LNCAP (cell line): ENCODE data around the gene USP47.

Experiments used
- TF ChIP-seq, protein P1 (sequence below): fragments of 450-650 bp; IDR thresholded peaks from 2 replicates; pipeline ENCODE4 v1.5.1; 2017; ENCODE audit warnings: mild to moderate bottlenecking

USP47 gene, protein sequence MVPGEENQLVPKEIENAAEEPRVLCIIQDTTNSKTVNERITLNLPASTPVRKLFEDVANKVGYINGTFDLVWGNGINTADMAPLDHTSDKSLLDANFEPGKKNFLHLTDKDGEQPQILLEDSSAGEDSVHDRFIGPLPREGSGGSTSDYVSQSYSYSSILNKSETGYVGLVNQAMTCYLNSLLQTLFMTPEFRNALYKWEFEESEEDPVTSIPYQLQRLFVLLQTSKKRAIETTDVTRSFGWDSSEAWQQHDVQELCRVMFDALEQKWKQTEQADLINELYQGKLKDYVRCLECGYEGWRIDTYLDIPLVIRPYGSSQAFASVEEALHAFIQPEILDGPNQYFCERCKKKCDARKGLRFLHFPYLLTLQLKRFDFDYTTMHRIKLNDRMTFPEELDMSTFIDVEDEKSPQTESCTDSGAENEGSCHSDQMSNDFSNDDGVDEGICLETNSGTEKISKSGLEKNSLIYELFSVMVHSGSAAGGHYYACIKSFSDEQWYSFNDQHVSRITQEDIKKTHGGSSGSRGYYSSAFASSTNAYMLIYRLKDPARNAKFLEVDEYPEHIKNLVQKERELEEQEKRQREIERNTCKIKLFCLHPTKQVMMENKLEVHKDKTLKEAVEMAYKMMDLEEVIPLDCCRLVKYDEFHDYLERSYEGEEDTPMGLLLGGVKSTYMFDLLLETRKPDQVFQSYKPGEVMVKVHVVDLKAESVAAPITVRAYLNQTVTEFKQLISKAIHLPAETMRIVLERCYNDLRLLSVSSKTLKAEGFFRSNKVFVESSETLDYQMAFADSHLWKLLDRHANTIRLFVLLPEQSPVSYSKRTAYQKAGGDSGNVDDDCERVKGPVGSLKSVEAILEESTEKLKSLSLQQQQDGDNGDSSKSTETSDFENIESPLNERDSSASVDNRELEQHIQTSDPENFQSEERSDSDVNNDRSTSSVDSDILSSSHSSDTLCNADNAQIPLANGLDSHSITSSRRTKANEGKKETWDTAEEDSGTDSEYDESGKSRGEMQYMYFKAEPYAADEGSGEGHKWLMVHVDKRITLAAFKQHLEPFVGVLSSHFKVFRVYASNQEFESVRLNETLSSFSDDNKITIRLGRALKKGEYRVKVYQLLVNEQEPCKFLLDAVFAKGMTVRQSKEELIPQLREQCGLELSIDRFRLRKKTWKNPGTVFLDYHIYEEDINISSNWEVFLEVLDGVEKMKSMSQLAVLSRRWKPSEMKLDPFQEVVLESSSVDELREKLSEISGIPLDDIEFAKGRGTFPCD (N-terminal part only)

DNA sequence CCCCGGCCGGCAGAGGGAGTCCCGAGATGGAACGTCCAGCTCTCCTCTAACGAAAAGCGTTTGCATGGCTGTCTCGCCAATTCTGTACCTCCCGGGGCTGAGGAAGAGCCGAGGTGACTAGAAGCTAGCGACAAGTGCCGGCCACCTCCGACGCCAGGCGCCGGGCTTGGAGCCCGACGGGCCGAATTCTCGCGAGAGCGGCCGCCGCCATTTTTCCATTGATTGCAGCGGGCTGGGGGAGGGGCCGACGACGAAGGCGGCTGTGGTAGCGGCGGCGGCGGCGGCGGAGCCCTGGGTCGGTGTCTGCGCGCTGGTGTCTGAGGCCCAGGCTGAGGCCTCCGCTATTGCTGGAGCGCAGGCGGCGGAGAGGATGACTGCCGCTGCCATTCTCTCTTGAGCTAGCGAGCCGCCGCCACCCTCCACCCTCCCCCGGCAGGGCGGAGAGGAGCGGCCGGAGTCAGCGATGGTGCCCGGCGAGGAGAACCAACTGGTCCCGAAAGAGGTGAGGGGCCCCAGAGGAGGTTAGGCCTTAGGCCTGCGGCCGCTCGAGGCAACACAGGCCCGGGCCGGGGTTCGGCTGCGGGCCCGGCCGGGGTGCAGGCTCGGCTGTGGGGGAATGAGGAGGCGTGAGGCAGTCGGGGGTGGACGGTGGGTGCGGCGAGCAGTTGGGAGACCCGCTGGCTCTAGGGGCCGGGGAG lies at the start of gene USP47:
Gene USP47, plus strand, starts transcription at position 250 of the 698 bp plus-strand sequence. Its CDS starts 214 bp downstream, at position 464.
- TF ChIP-seq, protein P1, sequence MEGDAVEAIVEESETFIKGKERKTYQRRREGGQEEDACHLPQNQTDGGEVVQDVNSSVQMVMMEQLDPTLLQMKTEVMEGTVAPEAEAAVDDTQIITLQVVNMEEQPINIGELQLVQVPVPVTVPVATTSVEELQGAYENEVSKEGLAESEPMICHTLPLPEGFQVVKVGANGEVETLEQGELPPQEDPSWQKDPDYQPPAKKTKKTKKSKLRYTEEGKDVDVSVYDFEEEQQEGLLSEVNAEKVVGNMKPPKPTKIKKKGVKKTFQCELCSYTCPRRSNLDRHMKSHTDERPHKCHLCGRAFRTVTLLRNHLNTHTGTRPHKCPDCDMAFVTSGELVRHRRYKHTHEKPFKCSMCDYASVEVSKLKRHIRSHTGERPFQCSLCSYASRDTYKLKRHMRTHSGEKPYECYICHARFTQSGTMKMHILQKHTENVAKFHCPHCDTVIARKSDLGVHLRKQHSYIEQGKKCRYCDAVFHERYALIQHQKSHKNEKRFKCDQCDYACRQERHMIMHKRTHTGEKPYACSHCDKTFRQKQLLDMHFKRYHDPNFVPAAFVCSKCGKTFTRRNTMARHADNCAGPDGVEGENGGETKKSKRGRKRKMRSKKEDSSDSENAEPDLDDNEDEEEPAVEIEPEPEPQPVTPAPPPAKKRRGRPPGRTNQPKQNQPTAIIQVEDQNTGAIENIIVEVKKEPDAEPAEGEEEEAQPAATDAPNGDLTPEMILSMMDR: peak; percentile 21

DNA sequence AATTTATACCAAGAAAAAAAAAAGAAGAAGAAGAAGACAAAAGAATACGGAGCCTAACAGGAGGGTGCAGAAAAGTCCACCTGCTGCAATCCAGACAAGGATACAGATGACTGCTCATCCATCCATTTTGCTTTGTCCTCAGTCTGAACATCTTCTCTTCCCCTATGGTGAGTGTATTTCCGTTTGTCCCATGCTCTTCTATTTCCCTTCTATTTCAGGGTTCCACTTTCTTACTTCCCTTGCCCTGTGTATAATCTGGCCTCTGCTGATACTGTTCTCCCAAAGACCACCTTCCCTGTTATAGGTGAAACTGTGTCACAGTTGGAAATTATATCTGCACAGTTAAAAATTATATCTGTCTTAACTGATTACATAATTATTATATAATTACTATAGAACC lies 48.7 kb upstream of the USP47 start:
- TF ChIP-seq, protein P1: no peak

DNA sequence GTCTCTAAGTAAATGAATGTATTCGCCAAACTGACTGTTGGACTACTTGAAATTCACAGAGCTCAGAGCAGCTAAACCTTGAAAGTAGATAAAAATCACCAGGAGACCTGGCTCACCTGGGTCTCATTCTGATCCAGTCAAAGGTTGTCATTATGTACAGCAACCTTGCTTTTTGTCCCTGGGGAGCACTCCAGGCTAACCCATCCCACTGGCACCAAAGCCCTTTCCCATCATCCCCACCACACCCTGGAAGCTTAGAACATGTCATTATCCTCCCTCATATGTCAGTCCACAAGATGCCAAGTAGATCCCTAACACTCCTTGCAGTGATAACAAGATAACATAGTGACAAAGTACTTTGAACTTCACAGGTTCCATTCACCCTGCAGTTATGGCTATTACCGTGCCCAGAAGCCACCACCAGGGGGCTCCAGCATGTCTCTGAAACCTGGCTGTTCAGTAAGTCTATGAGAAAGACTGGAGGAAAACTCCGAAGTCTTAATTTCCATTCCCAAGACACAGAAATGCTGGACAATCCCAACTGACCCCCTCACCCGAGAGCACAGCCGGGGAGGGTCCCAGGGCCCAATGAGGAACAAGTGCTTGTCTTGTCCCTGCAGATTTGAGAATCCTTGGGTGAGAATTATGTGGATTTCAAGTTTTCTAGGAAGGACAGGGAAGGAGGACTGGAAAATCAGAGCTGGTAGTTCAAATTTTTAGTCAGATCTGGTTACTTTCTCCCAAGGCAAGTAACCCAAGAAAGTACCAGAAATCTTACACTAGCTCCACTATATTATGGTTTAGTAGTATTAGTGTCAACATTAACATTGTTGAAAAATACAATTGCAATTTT lies 43.0 kb upstream of the USP47 start:
- TF ChIP-seq, protein P1: peak; percentile 91

DNA sequence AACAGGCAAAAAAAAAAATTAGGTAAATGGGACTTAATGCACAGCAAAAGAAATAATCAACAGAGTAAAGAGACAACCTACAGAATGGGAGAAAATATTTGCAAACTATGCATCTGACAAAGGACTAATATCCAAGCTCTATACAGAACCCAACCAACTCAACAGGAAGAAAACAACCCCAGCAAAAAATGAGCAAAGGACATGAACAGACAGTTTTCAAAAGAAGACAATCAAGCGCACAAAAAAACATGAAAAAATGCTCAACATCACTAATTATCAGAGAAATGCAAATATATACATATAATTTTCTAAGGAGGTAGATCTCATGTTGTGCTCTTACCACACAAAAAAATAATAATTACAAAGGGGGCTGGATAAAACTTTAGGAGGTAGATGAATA lies 36.5 kb upstream of the USP47 start:
- TF ChIP-seq, protein P1: no peak

DNA sequence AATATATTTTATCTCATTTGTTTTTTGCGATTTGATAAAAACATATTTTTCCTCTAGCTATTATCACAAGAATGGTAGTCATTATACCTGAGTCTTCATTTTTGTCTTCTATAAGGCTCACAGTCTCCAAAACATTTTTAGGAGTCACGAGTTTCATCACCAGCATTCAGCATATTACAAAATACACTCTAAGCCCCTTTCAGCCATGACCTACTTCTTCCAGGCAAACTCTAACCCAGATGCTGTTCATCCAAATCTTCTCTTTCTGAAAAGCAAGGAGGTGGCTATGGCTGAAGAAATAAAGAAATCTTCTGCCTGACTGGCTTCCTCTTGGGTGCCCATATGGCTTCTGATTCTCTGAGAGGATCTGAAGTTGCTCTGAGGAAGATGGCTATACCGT lies 35.7 kb upstream of the USP47 start:
- TF ChIP-seq, protein P1: no peak

DNA sequence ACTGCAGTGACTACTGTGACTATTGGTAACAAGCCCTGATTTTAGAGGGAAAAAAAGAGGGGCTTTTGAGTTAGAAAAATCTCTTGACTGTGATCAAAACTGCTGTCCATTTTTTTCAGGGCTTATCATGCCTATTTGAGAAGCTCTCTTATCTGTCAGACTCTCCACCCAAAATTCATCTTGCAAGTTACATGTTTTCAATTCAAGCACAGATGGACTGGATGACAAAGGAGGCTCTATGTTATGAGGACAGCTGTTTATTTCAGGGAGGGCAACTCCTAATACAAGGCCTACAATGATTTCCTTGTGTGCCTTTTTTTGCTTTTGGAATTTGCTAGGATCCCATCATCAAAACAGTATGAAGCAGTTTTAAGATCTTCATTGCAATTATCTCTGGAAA lies 35.2 kb upstream of the USP47 start:
- TF ChIP-seq, protein P1: no peak
